GM18951 (cell line): Measurements from ENCODE around the gene HECTD3.
"Not testable (repeated sequence)": the region's sequence is repeated elsewhere in the genome, so short reads cannot be mapped to it uniquely, and the experiment has no call there.

ENCODE experiments used
- POLR2A ChIP-seq: IDR thresholded peaks from 4 replicates; pipeline ENCODE4 v1.6.1; 2011; ENCODE audit warnings: mild to moderate bottlenecking; ENCODE audit not compliant: insufficient read length, insufficient read depth; ENCODE audit errors: extremely low read depth
- in situ Hi-C: fragments of 300-500 bp; cut with MboI; formaldehyde crosslinking; loops from one replicate; pipeline ENCODE4 v1.12.0; 2022; ENCODE audit warnings: low sequenced_read_pairs, mixed read lengths, inconsistent platforms; ENCODE audit not compliant: unreplicated experiment

HECTD3 gene

DNA sequence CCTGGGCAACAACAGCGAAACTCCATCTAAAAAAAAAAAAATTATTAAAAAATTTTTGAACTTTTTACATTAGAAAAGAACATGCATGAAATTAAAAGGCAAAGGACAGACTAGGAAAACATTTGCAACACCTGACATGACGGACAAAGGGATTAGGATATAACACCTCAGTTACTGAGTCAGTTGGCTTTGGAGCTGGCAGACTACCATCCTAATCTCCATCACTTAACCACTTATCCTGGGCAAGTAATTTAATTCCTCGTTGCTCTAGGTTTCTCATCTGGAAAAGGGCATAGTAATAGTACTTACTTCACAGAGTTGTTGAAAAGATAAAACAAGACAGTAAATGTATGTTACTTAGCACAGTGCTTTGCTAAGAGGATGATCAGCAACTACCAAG, 11.9 kb downstream of the HECTD3 start:
- TF ChIP-seq POLR2A: no peak
- in situ Hi-C loops: no loop called here

- no peak for TF ChIP-seq POLR2A
- in situ Hi-C loops: no loop called here
Observed at GRCh38 chr1:44995467-44996238, 15.5 kb downstream of the HECTD3 start.

DNA sequence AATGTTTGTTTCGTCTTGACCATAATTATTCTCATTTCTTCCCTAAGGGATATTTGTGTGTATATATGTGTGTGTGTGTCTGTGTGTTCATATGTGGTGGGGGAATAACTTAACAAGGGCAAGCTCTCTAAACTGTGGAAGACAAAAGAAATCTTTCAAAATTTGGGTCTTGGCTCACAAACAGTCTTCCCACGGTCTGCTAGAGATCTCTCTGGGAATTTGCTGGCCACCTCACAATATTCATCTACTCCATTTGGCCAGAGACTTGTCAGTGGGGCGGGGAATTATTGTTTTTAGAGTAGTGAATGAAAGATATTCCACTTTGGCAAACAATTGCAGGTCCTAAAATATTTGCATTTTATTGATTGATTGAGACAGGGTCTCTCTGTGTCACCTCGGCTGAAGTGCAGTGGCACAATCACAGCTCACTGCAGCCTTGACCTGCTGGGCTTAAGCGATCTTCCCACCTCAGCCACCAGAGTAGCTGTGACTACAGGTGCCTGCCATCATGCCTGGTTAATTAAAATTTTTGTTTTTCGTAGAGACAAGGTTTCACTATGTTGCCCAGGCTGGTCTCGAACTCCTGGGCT, 16.7 kb downstream of the HECTD3 start:
- no peak for TF ChIP-seq POLR2A
- in situ Hi-C loops: no loop called here

DNA sequence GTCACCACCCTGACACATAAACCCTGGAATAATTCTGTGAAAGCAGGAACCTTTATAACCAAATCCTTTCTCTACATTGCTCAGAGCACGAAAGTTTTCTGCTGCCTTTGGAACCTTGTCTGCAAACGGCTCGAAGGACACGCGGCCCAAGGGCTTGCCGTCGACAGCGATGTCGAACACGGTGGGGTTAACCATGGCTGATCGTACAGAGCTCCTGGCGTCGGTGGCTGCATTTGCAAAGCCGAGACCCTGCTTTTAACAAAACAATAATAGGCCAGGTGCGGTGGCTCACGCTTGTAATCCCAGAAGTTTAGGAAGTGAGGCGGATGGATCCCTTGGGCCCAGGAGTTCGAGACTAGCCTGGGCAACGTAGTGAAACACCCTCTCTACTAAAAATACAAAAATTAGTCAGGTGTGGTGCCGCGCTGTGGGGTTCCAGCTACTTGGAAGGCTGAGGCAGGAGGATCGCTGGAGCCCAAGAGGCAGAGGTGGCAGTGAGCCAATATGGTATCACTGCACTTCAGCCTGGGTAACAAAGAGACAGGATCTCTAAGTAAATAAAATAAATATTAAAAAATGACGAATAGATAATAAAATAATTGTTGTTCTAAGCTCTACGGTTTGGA, 22.5 kb downstream of the HECTD3 start:
- TF ChIP-seq POLR2A: no peak
- in situ Hi-C loops: no loop called here

DNA sequence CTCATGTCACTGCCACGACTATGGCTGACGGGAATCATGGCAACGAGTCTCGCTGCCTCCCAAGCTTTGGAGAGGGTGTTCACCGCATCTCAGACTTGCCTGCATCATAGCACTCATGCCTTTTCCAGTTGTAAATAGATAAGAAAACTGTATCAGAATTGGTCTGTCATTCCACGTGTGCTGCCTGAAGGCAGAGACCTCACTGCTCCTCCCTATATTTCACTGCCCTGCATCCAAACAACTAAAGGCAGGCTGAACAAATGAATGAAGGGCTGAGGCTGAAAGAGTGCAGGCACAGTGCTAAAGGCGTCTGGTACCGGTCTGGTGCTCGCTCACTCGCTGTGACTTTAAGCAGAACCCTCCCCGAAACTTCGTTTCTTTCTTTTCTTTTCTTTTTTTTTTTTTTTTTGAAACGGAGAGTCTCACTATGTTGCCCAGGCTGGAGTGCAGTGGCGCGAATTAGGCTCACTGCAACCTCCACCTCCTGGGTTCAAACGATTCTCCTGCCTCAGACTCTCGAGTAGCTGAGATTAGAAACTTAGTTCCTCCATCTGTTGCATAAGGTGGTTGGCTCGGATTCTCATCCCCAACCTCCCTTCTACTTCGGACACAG, 25.3 kb downstream of the HECTD3 start:
- no peak for TF ChIP-seq POLR2A
- in situ Hi-C loops: no loop called here

DNA sequence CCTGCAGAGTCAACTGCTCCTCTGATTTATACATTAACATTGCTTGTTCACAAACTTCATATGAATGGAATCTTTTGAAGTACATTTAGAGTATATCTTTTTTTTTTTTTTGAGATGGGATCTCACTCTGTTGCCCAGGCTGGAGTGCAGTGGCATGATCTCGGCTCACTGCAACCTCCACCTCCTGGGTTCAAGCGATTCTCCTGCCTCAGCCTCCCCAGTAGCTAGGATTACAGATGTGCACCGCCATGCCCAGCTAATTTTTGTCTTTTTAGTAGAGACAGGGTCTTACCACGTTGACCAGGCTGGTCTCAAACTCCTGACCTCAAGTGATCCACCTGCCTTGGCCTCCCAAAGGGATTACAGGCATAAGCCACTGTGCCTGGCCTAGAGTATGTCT, 33.8 kb downstream of the HECTD3 start:
- in situ Hi-C loops: not testable (repeated sequence)

DNA sequence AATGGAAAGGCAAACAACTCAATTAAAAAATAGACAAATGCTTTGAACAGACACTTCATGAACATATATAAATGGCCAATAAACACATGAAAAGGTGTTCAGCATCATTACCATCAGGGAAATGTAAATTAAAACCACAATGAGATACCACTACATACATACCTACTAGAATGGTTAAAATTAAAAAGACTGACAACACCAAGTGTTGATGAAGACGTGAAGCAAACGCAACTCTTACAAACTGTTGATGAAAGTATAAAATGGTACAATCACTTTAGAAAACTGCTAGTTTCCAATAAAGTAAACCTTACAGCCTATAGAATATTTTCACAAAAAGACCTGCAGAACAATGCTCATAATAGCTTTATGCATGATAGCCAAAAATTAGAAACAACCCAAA, 34.9 kb downstream of the HECTD3 start:
- TF ChIP-seq POLR2A: no peak
- in situ Hi-C loops: no loop called here

DNA sequence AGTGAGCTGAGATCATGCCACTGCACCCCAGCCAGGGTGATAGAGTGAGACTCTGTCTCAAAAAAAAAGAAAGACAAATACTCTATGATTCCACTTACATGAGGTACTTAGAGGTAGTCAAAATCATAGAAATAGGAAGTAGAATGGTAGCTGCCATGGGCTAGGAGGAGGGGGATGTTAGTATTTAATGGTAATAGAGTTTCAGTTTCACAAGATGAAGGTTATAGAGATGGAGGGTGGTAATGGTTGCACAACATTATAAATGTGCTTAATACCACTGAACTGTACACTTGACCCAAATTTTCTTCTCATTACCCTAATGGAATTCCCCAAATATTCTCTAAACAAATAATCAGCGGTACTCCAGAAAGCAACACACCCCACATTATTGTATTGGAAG, 37.5 kb downstream of the HECTD3 start:
- in situ Hi-C loops: no loop called here
- TF ChIP-seq POLR2A: no peak

- no peak for TF ChIP-seq POLR2A
- in situ Hi-C loops: no loop called here
Observed at GRCh38 chr1:44970317-44970716, 40.8 kb downstream of the HECTD3 start.

GRCh38 chr1:44964396-44964795, 46.7 kb downstream of the HECTD3 start:
- in situ Hi-C loops: no loop called here
- no peak for TF ChIP-seq POLR2A

- no peak for TF ChIP-seq POLR2A
- in situ Hi-C loops: no loop called here
Observed at GRCh38 chr1:44962729-44963128, 48.4 kb downstream of the HECTD3 start.

DNA sequence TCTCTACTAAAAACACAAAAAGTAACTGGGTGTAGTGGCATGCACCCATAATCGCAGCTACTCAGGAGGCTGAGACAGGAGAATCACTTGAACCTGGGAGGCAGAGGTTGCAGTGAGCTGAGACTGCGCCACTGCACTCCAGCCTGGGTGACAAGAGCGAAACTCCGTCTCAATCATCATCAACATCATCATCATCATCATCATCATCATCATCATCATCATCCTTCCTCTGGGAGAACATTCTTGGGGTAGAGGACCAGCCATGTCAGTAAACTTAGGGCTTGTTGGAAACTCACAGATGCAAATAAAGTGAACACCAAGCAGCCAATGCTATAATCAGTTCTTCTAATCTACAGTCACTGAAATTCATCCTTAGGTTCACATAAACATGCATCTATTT, 49.1 kb downstream of the HECTD3 start:
- in situ Hi-C loops: not testable (repeated sequence)

- in situ Hi-C loops: not testable (repeated sequence)
Observed at GRCh38 chr1:44957566-44957965, 53.6 kb downstream of the HECTD3 start.

DNA sequence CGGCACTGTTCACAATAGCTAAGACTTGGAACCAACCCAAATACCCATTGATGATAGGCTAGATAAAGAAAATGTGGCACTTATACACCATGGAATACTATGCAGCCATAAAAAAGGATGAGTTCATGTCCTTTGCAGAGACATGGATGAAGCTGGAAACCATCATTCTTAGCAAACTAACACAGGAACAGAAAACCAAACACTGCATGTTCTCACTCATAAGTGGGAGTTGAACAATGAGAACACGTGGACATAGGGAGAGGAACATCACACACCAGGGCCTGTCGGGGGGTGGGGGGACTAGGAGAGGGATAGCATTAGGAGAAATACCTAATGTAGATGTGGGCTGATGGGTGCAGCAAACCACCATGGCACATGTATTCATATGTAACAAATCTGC, 55.0 kb downstream of the HECTD3 start:
- in situ Hi-C loops: not testable (repeated sequence)
